IMR-90 (cell line): ENCODE results near the gene ATP6V1E1. TPM values are rescaled to one million over a fixed set of nuclear protein-coding genes. Genes with fewer than 3 reads are reported as not detected.

ENCODE experiments used
- ATAC-seq: fragments of 200-7000 bp; cut with Tn5 transposase; 2 replicates; pipeline ENCODE4 v1.9.1; 2020; ENCODE audit warnings: low read depth, mild to moderate bottlenecking, moderate library complexity
- BruUV-seq: library from RNA; stranded (reverse); fragments of 400-500 nt; replicated peaks from 2 replicates; lab custom pipeline; 2021; lab: Mats Ljungman, UMichigan
- CTCF ChIA-PET: fragments of 300-600 bp; formaldehyde crosslinking; extraction: SDS; loops from one replicate; lab custom pipeline; 2021; ENCODE audit warnings: antibody characterized with exemption; lab: Yijun Ruan, JAX
- POLR2A ChIA-PET: fragments of 300-600 bp; sonication (Branson Sonifier 250); formaldehyde crosslinking; loops from one replicate; lab custom pipeline; 2022; ENCODE audit warnings: antibody characterized with exemption; ENCODE audit not compliant: unreplicated experiment; lab: Charles Lee
- DNase-seq: peaks from one replicate; pipeline ENCODE4 v3.0.0; 2013
- H2AFZ ChIP-seq: replicated peaks from 2 replicates; pipeline ENCODE3; 2013; ENCODE audit warnings: low read length, mild to moderate bottlenecking; ENCODE audit not compliant: poor library complexity
- H2AK5ac ChIP-seq: 2 replicates; pipeline ENCODE4 v1.6.1; 2013; ENCODE audit warnings: low read depth, low read length, inconsistent platforms
- H2AK9ac ChIP-seq: replicated peaks from 2 replicates; pipeline ENCODE3; 2013; ENCODE audit warnings: mild to moderate bottlenecking, low read depth, low read length, moderate library complexity; ENCODE audit not compliant: poor library complexity
- H2BK120ac ChIP-seq: 2 replicates; pipeline ENCODE4 v1.6.1; 2013; ENCODE audit warnings: low read depth, low read length, inconsistent platforms
- H2BK15ac ChIP-seq: 3 replicates; pipeline ENCODE4 v1.6.1; 2013; ENCODE audit warnings: low read depth, low read length, inconsistent platforms
- H2BK20ac ChIP-seq: 2 replicates; pipeline ENCODE4 v1.6.1; 2013; ENCODE audit warnings: low read depth, mild to moderate bottlenecking, inconsistent platforms, low read length, moderate library complexity
- H2BK5ac ChIP-seq: 2 replicates; pipeline ENCODE4 v1.6.1; 2013; ENCODE audit warnings: mild to moderate bottlenecking, low read depth, low read length, inconsistent platforms; ENCODE audit not compliant: poor library complexity, severe bottlenecking
- H3K14ac ChIP-seq: replicated peaks from 2 replicates; pipeline ENCODE4 v1.6.1; 2013; ENCODE audit warnings: low read depth, low read length, inconsistent platforms
- H3K18ac ChIP-seq: 2 replicates; pipeline ENCODE4 v1.6.1; 2013; ENCODE audit warnings: low read depth, low read length, control low read depth
- H3K23ac ChIP-seq: 2 replicates; pipeline ENCODE4 v1.6.1; 2013; ENCODE audit warnings: low read depth, low read length, inconsistent platforms
- H3K27ac ChIP-seq: 2 replicates; pipeline ENCODE4 v1.5.1; 2013; ENCODE audit warnings: mild to moderate bottlenecking, control low read depth, low read length; ENCODE audit not compliant: insufficient read depth
- H3K27me3 ChIP-seq: 2 replicates; pipeline ENCODE4 v1.6.1; 2013; ENCODE audit warnings: low read length; ENCODE audit not compliant: control insufficient read depth, insufficient read depth
- H3K36me3 ChIP-seq: 2 replicates; pipeline ENCODE4 v1.6.1; 2013; ENCODE audit warnings: low read length, mixed read lengths; ENCODE audit not compliant: control insufficient read depth, insufficient read depth
- H3K4ac ChIP-seq: 2 replicates; pipeline ENCODE4 v1.6.1; 2013; ENCODE audit warnings: low read depth, low read length, inconsistent platforms
- H3K4me1 ChIP-seq: 2 replicates; pipeline ENCODE4 v1.6.1; 2013; ENCODE audit warnings: low read length, mixed read lengths; ENCODE audit not compliant: control insufficient read depth, insufficient read depth
- H3K4me2 ChIP-seq: 2 replicates; pipeline ENCODE4 v1.6.1; 2013; ENCODE audit warnings: low read depth, mild to moderate bottlenecking, control low read depth, low read length, moderate library complexity
- H3K4me3 ChIP-seq: 2 replicates; pipeline ENCODE4 v1.5.1; 2013; ENCODE audit warnings: low read depth, mild to moderate bottlenecking, control low read depth, low read length, moderate library complexity; ENCODE audit not compliant: insufficient read depth
- H3K56ac ChIP-seq: 2 replicates; pipeline ENCODE4 v1.6.1; 2013; ENCODE audit warnings: low read length, inconsistent platforms; ENCODE audit not compliant: insufficient read depth; ENCODE audit errors: extremely low read depth
- H3K79me1 ChIP-seq, 2 experiments: 2 replicates each; pipeline ENCODE4 v1.6.1; 2013; ENCODE audit warnings: low read length in 2 of 2, inconsistent platforms in 1 of 2, low read depth in 1 of 2
- H3K9ac ChIP-seq: 2 replicates; pipeline ENCODE4 v1.6.1; 2013; ENCODE audit warnings: low read depth, low read length, control low read depth
- H3K9me1 ChIP-seq: 2 replicates; pipeline ENCODE4 v1.6.1; 2013; ENCODE audit warnings: low read length, inconsistent platforms; ENCODE audit not compliant: insufficient read depth
- H3K9me3 ChIP-seq: 2 replicates; pipeline ENCODE4 v1.6.1; 2013; ENCODE audit warnings: low read length; ENCODE audit not compliant: control insufficient read depth, insufficient read depth
- H4K20me1 ChIP-seq: 2 replicates; pipeline ENCODE4 v1.6.1; 2013; ENCODE audit warnings: low read length, inconsistent platforms; ENCODE audit not compliant: insufficient read depth
- H4K5ac ChIP-seq: 2 replicates; pipeline ENCODE4 v1.6.1; 2013; ENCODE audit warnings: mild to moderate bottlenecking, low read depth, low read length, control low read depth
- H4K8ac ChIP-seq, 2 experiments: 2 replicates each; pipeline ENCODE4 v1.6.1; 2013; ENCODE audit warnings: low read depth in 2 of 2, low read length in 2 of 2, control low read depth in 1 of 2, inconsistent platforms in 1 of 2
- H4K91ac ChIP-seq: 2 replicates; pipeline ENCODE4 v1.6.1; 2013; ENCODE audit warnings: low read depth, low read length, inconsistent platforms; ENCODE audit not compliant: insufficient read depth
- BHLHE40 ChIP-seq: fragments of 150-350 bp; IDR thresholded peaks from 2 replicates; pipeline ENCODE4 v1.6.1; 2016; ENCODE audit warnings: mild to moderate bottlenecking, low read depth, low read length
- CHD1 ChIP-seq: IDR thresholded peaks from 2 replicates; pipeline ENCODE4 v1.6.1; 2012; ENCODE audit warnings: low read depth, low read length, improper control_type of control experiment
- MXI1 ChIP-seq: IDR thresholded peaks from 2 replicates; pipeline ENCODE4 v1.6.1; 2012; ENCODE audit warnings: low read depth, mild to moderate bottlenecking, low read length, moderate library complexity, borderline replicate concordance
- RAD21 ChIP-seq: IDR thresholded peaks from 2 replicates; pipeline ENCODE4 v1.6.1; 2012; ENCODE audit warnings: low read length, improper control_type of control experiment
- RCOR1 ChIP-seq: IDR thresholded peaks from 2 replicates; pipeline ENCODE4 v1.6.1; 2012; ENCODE audit warnings: mild to moderate bottlenecking, low read length, improper control_type of control experiment; ENCODE audit not compliant: insufficient replicate concordance
- WGBS, 2 experiments: methylation state at CpG; one replicate each; pipeline versions ENCODE4 v1.1.5 to v1.1.7; 2013; ENCODE audit warnings: missing lambda C conversion rate in 2 of 2; ENCODE audit not compliant: insufficient read length in 1 of 2; ENCODE audit errors: extremely low coverage in 2 of 2; 5-methylcytosine and 5-hydroxymethylcytosine counted together
- dilution Hi-C: fragments of 300-500 bp; cut with HindIII; formaldehyde crosslinking; loops from one replicate; pipeline ENCODE4 v1.14.3; 2018; ENCODE audit warnings: low sequenced_read_pairs; ENCODE audit not compliant: unreplicated experiment
- in situ Hi-C: fragments of 300-500 bp; cut with MboI; formaldehyde crosslinking; loops from 3 replicates; pipeline ENCODE4 v1.14.3; 2019; ENCODE audit warnings: low sequenced_read_pairs, inconsistent platforms, mixed read lengths
- intact Hi-C: fragments of 100-400 bp; cut with micrococcal nuclease; formaldehyde crosslinking; loops from 2 replicates; pipeline ENCODE4 v1.10.0; 2022
- polyA plus RNA-seq, 3 experiments: library from polyadenylated mRNA; depleted of rRNA; stranded (reverse); fragments of >200 nt; gene quantifications; 2 replicates each; pipeline ENCODE4 v1.2.3, GENCODE V29; 2012; ENCODE audit warnings: low replicate concordance in 1 of 3
- total RNA-seq: library from RNA; depleted of rRNA; stranded (reverse); fragments of >200 nt; gene quantifications from 2 replicates; pipeline ENCODE4 v1.2.3, GENCODE V29; 2012
- TF ChIP-seq, protein P1 (sequence below): fragments of 150-350 bp; IDR thresholded peaks from 2 replicates; pipeline ENCODE4 v1.6.1; 2017; ENCODE audit warnings: mild to moderate bottlenecking, antibody characterized with exemption, low read length, low read depth

ATP6V1E1 gene
- total and polyA plus RNA-seq, 2 of the 4 experiments (the other 2 are of a cell fraction), result 144 to 148 TPM

DNA sequence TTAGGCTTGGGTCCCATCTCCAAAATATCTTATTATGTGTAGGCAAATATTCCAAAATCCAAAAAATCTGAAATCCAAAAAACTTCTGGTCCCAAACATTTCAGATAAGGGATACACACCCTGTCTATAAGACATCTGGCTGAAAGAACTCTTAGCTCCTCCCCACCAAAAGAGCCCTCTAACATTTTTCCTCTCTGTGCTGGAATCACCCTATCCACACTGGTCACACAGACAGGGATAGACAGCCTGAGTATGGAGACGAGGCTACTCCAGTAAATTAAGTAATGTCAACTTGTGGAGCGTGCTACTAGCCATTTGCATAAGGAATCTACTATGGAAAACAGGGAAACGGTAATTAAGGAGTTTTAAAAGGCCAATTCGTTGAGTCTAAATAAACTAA, 24.9 kb downstream of the ATP6V1E1 start:
- DNase-seq, result no peak
- H2BK20ac ChIP-seq, result no peak overlapping the region
- dilution Hi-C loops, result no loop called here
- H4K8ac ChIP-seq, result no peak overlapping the region
- peaks cover 29% of the 10 kb centered on the region for H3K36me3 ChIP-seq
- no peak overlapping the region for H2BK15ac ChIP-seq
- WGBS, 2 experiments, result 60% methylated on average over 1 of the region's 4 CpGs; no CpG with 5 or more reads in 1 of the 2 experiments
- H3K4ac ChIP-seq, result no peak overlapping the region
- H3K9me1 ChIP-seq, result peaks cover 4% of the 10 kb centered on the region; the same call in 1 of the 2 replicates
- no peak overlapping the region for H3K23ac ChIP-seq
- TF ChIP-seq RCOR1 (no peak), RAD21 (no peak), CHD1 (no peak), MXI1 (no peak), BHLHE40 (no peak)
- TF ChIP-seq, protein P1, sequence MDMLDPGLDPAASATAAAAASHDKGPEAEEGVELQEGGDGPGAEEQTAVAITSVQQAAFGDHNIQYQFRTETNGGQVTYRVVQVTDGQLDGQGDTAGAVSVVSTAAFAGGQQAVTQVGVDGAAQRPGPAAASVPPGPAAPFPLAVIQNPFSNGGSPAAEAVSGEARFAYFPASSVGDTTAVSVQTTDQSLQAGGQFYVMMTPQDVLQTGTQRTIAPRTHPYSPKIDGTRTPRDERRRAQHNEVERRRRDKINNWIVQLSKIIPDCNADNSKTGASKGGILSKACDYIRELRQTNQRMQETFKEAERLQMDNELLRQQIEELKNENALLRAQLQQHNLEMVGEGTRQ, result no peak
- H4K20me1 ChIP-seq, result peaks cover 20% of the 10 kb centered on the region; the same call in 1 of the 2 replicates
- ChIA-PET POLR2A (no interaction called here), CTCF (no interaction called here)
- H3K27me3 ChIP-seq, result no peaks in the 10 kb centered on the region
- H3K18ac ChIP-seq, result no peak overlapping the region
- no peak overlapping the region for H3K27ac ChIP-seq
- H4K91ac ChIP-seq, result no peak overlapping the region
- in situ Hi-C loops, result no loop called here
- peaks cover 27 to 48% of the 10 kb centered on the region in 2 experiments for H3K79me1 ChIP-seq
- intact Hi-C loops, result no loop called here
- H4K5ac ChIP-seq, result no peak overlapping the region
- H3K4me1 ChIP-seq, result 0 out of 2 replicates have a peak, but pooled peaks cover 2% of the 10 kb centered on the region
- no peak overlapping the region for H3K56ac ChIP-seq
- H2BK120ac ChIP-seq, result no peak overlapping the region
- H3K4me3 ChIP-seq, result no peak overlapping the region
- no peak overlapping the region for H3K9ac ChIP-seq
- H2AFZ ChIP-seq, result no peak overlapping the region
- no peak overlapping the region for H2AK9ac ChIP-seq
- no peak overlapping the region for H3K14ac ChIP-seq
- no TSS peak for BruUV-seq
- H2AK5ac ChIP-seq, result no peak overlapping the region
- no peak overlapping the region for H3K4me2 ChIP-seq
- no peak for ATAC-seq
- H2BK5ac ChIP-seq, result no peak overlapping the region
- H3K9me3 ChIP-seq, result no peaks in the 10 kb centered on the region
